HK-2 (cell line): ENCODE data around the gene SEMA7A.

Source experiments
- DNase-seq: peaks from one replicate; pipeline ENCODE4 v3.0.0-alpha.2; 2018; ENCODE audit not compliant: unreplicated experiment

The SEMA7A gene

DNA sequence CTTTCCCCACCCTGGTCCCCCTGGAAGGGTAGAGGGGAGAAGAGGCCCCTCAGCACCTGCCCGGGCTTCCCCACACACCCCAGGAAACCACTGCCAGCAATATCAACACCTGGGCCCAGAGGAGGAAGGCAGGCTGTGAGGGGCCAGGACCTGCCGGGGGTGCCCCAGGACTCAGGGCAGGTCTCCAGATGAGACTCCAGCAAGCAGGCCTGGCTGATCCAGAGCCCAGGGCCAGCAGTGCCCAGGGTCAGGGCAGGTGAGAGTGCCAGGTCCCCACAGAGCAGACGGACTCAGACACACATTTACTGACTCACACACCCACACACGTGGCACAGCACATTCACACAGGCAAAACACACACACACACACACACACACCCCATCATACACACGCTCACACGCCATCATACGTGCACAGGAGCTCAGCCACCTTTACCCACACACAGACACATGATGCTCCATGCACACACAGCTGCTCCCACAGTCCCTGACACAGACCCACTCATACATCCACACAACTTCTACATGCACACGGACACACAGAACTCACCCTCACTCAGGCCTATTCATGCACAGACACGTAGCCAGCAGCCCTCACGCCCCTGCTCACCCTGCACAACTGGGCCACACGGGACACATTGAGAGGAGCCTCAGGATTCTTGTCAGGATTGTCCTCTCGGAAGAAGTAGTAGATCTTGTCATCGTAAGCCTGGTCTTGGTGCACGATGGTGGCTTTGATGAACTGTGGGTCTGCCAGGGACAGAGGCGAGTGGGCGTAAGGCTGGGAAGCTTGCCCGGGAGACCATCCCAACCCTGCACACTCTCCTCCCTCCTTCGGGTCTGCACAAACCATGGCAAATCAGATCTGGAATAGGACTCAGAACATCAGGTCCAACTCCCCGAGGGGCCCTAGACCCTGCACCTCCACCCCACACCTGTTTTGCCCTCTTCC, 17.5 kb downstream of the SEMA7A start:
- no peak for DNase-seq

DNA sequence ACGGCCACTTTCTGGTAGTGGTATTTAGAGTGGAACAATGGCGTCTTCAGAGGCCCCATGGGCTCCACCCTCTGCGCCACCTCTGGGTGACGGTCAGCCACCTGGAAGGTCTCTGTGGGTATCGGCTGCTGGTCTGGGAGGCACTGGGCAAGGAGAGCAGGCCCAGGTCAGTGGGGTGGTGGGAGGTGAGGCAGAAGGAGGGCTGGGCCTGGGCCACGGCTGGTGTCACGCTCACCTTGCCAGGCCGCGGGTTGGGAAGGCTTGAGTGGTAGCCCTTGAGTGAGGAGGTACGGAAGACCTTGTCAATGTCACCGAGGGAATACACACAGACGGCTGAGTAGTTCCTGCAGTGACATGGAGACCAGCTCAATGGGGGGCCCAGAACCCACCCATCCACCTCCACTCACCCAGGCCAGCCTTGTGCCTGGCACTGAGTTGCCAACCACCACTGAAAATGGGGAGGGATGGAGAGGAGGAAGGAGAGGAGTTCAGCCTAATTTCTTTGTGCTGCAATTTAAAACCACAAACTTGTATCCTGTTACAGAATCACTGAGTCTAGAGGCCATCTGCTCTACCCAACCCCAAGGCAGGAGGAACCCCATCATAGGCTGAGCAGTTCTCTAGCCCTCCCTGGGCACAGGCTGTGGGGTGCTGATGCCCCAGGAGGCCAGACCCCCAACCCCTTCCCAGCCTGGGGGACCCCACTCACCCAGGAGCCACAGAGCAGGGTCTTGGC, 19.0 kb downstream of the SEMA7A start:
- no peak for DNase-seq

DNA sequence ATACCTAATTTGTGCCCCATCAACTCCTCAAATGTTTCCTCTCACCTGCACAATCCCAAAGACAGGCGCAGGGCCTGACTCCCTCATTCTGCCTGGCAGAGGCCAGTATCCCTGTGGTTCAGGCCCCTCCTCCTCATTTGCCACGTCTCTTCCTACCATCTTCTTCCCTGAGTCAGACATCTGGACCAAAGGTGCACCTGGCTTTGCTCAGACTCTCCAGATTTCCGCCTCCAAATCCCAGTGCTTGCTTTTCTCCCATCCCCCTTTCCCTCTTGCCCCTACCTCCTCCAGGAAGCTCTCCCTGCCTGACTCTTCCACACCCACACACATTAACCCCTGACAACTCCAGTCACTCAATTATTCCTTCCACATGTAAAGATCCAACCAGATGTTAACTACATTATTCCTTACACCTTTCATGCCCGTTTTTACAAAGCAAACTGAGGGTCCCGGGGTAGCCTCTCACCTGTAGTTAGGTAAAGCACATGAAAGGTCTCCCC, 19.6 kb downstream of the SEMA7A start:
- no peak for DNase-seq

DNA sequence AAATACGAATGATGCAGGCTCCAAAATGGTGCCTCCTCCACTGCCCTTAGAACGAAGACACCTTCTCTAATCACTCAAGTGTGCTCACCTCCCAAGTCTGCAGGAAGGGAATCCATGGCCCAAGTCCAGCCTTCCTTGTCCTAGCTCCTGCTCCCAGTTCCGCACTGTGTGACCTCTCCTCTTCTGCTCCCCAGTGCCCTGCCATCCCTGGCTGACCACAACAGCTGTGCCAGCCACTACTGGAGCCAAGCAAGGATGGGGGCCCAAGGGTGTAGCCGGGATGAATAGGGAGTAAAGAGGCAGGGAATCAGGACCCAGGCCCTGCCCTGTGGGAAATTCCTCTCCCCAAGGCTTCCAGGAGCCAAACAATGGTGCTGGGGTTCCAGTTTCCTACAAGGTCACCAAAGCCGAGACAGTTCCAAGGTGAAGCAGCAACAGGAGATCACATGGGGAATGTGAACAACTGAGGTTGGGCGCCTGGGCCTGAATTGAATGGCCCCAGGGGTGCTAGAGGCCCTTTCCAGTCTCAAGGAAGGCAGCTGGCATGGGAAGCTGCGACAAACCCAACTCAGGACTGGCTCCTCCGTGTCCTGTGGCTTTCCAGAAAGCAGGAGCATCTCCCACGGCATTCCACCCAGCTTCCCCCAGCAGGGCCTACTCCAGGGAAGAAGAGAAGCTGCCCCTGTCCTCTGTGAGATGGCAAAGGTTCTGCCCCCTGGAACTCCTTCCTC, 20.2 kb downstream of the SEMA7A start:
- no peak for DNase-seq

DNA sequence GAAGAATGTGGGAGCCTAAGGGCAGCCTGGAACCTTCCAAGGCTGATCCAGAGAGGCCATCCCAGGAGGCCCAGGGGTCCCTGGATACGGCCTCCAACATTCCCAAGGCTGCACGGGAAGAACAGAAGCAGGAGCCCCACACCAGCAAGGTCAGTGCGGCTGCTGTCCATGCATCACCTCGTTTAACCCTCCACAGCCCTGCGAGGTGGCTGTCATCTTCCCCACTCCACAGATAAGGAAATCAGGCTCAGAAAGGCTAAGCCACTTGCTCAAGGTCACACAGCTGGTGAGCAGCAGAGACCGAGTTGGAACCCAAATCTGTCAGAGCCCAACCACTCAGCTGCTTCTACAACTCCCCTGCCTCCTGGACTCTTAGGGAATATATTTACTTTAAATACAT, 21.6 kb downstream of the SEMA7A start:
- DNase-seq, result no peak

DNA sequence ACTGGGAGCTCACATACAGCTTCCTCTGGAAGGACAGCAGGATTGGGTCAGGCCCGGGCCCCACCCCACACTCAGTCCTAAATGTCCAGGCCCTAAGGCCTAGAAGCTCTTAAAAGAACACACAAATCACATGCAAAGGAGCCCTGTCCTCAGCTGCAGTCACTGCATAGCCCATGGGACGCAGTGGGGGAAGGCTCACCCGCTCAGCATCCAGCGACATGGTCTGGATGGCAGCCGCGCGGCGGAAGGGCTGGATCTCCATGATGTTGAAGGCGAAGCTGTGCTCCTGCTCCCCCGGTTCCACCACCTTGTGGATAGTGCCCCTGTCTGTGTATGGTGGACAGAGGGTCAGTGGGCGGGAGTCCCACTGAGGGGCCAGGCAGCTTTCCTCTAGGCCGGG, 22.1 kb downstream of the SEMA7A start:
- no peak for DNase-seq

DNA sequence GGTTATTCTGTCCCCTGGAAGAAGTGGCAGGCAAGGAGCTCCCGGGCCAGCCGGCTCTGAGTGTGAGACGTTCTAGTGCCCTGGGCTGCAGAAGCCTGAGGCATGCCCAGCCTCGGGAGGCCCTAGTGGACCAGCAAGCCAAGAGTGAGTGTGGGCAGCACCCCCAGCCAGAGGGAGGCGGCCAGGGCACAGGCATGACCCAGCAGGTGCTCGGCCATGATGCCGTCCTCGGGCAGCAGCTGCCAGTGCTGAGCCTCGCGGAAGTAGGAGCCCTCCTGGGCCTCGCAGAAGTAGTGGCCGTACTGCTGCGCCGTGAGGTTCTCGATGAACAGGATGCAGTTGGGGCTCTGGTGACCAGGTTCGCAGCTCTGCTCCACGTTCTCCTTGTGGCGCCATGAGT, 23.3 kb downstream of the SEMA7A start:
- no peak for DNase-seq

DNA sequence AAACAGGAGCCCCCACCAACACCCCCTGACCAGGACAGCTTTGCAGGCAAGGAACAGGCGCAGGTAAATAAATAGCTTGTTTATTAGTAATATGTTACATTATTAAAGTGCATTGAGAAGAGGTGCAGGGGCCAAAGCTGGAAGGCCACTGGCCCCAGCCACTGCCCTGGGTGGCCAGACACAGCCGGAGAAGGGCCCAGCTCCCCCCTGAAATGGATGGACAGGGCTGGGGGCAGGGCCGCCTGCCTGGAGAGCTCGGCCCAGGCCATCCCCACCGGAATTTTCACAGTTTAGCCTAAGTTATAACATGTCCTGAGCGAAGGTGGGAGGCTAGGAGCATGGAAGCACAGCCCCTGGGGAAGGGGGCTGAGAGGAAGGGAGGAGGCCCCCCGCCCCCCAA, 24.5 kb downstream of the SEMA7A start:
- no peak for DNase-seq

DNA sequence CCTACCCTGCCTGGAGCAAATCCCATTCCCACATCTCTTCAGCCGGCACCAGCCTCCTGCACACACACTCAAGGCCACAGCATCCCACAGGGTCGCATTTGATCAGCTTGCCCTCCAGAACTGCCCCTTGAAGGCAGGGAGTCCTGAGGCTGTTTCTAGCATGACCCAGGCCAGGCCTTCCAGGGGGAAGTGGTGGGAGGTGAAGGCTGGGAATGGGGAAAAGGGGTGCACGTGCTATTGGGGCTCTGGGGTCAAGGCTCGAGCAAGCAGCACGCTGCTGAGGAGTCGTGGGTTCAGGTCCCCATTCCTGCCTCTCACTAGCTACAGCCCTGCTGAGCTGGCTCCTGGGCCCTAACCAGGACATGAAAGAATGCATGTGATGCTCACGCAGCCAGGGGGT, 24.9 kb downstream of the SEMA7A start:
- no peak for DNase-seq

DNA sequence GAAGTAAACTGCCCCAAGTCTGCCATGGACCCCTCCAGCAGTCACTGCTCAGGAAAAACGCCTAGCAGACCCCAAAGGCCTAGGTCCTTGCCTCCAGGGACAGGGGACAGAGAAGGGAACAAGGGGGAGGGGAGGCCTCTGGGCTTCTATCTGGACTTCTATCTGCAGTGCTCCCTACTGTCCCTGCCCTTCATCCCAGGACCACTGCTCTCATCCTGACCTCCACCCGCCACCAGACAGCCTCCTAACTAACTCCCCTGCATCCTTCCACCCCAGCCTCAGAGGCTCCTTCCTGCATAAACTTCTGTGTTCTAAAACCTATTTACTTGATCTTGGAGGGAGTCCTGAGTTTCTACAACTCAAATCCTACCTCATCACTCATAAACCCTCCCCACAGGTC, 25.4 kb downstream of the SEMA7A start:
- DNase-seq, result no peak

DNA sequence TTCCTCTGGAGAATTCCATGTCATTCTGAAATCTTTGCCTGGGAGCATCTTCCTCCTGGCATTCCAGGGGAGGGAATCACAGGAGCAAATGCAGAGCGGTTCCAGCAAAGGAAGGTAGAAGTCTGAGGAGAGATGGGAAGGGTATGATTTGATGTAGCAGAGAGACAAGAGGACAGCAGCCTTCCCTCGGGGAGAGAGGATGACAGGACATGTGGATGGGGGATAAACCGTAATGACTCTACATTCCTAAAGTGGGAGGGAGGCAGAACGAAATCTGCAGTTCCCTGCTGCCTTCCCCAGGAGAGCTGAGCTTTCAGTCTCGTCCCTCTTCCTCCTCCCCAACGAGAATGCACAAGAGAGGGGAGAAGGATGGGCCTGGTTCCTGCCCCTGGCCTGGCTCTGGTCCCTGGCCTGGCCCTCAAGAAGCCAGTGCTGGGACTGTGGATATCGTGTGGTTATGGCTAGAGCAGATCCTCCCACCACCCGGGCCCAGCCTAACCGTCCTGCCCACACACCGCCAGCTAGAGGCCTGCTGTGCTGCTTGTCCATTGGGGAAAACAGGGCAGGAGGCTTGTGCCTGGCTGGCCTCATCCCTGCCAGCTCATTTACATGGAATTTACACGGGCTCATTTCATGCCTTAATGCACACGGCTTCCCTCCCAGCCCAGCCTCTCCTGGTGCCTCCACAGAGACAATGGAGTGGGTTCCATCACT, 26.6 kb downstream of the SEMA7A start:
- peak; percentile 89 for DNase-seq

DNA sequence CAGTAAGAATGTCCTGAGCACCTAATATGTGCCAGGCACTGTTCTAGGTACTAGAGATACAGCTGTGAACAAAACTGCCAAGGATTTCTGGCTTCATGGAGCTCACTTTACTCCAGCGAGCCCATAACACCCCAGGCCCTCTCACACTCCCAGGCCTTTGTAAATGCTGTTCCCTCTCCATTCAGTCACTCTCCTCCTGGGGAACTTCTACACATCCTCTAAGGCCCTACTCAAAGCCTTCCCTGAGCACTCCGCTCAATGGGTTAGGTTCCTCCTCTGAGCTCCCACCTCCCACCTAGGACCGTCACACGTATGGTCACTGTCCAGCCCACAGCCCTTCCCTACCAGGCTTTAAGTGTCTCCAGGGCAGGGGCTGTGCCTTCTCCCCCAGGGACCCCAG, 27.2 kb downstream of the SEMA7A start:
- no peak for DNase-seq

DNA sequence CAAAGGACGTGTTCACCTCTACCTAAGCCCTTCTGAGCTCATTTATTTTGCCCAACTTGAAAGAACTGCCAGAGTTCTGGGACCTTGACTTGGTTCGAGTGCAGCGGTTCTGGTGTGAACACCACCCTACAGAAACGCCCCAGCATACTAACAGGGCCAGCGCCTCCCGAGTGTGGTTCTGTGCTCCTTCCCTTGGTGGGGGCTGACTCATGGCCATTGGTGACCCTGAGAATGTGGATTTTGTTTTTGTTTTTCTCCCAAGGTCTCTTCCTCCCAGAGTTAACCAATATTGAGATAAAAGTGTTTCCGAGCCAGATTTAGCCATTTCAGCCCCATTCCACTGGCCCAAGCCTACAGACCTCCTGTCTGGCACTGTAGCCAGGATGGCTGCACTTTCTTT, 27.9 kb downstream of the SEMA7A start:
- no peak for DNase-seq

DNA sequence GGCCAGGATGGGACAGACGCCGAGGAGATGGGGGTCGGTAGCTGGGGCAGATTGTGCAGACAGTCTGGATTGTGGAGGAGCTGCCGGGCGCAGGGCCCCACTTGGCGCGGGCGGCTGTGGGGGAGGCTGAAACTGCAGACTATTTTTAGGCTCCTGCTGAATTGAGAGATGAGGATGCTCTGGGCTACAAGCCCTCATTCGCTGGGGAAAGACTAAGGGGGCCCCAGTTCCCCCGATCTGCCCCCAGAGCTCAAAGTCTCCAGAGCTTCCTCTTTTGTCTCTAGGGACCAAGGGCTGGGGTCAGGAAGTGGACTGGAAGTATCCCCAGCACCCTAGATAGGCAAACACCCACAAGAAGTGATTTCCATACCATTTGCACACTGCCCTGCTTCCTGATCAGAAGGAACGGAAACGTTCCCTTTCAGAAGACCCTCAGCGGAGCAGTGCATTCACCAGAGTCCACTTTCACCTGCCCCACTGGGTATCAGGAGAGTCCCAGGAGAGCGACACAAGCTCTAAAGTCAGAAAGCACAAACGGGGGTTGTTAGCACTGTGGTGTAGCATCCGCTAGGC, 29.7 kb downstream of the SEMA7A start:
- DNase-seq, result no peak

DNA sequence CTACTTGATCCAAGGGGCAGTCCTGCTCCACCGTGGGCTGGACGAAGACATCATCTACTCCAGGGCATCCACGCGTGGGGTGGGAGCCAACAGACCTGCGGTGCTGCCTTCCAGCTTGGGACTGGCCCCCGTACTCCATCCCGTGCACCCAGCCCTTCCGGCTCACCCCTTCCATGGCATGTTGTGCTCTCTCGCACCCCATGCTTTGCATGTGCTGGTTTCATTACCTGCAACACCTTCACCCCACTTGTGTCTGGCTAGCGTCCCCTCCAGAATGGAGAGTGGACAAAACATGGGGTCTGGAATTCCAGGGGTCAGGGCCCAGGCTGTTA, 30.2 kb downstream of the SEMA7A start:
- DNase-seq, result no peak

DNA sequence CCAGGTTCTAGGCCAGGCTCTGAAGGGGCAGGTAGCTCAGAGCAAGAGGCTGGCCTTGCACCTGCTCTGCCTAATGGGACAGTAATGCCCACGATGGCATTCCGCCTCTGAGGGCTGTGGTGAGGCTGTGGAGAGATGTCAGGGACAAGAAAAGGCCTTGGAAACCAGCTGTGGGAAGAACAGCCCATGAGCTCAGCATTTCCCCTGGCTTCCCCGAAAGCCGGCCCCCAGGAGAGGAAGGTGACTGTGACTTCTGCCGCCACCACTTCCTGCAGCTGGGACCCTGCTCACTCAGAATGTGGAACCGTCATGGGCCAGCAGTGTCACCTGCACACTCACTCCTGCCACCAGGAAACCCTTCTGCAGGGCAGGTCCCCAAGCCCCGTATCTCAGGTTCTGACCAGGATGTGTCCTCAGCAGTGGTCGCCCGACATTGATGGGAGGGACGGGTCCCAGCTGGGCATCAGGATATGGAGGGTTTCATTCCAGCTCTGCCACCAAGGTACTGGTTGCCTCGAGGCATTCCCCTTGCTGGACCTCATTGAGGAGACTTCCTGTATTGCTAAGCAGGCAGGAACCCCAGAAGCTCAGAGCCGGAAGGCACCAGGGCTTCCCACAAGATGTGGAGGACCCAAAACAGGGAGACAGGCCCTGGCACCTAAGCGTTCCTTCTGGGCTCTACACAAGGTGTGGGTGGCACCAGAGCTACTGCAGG, 30.7 kb downstream of the SEMA7A start:
- no peak for DNase-seq

DNA sequence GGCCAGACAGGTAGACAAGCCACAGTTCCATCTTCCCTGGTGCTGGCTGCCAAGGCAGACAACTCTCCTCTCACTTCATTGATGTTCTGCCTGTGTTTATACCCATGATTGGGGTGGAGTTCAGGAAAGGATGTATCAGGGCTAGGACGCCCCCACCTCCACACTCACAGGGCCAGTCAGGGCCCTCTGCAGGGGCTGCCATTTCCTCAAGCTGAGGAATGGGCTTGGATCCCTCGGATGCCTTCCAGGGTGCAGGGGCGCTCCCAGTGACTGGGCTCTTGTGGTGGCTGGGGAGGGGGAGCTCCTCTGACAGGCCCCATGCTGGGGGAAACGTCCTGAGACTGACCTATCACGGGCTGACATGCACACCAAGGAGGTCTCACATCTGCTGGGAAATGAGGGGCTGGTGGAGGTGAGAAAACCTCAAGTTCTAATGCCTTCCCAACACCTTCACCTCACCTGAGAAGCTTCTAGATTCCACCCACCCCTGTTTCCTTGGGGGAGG, 31.4 kb downstream of the SEMA7A start:
- DNase-seq, result no peak

DNA sequence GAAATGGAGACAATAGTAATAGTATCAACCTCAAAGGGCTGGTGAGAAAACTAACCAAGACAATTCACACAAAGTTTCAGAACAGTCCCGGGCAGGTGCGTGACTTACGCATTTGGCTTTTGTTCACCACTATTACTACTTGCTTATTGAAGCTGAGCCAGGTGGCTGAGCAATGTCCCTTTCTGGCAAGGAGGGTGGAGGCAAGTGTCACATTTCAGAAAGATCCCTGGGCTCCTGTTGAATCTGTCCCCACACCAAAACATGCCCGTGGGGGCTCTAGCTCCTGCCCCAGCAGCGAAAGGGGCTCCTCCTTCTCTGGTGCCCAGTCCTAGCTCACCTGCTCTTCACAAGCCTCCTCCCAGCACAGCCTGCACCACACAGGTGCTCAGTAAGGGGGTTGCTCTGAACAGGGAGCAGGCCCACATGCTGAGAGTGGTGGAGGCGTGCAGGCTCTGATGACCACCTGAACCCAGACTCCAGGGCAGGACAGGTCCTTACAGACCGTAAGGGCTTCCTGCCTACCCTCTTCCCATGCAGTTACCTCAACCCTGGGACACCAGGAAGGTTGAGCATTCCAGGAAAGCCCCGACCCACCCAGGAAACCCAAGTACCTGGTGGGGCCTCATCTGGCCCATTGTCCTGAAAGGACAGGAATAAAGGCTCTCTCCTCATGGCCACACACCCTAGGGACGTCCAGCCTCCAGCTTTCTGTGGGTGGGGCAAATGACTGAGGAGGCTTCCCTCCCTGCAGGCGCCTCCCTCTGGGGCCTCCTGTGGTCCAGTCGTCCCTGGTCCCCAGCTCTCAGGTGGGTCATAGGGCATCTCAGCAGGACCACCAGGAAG, 32.6 kb downstream of the SEMA7A start:
- DNase-seq, result no peak

DNA sequence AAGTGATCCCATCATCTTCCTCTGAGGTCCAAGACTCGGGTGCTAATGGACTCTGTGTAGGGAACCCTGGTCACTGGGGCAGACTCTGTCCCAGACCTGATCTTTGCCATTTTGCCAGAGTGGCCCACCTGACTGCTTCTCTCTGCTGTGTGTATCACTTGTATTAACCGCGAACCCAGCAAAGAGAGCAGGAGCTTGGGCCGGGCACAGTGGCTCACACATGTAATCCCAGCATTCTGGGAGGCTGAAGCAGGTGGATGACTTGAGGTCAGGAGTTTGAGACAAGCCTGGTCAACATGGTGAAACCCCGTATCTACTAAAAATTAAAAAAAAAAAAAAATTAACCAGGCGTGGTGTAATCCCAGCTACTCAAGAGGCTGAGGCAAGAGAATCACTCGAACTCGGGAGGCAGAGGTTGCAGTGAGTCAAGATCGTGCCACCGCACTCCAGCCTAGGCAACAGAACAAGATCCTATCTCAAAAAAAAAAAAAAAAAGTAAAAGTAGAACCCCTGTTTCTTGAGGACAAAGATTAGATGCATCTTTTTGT, 33.4 kb downstream of the SEMA7A start:
- peak; percentile 24 for DNase-seq
